ENCODE data around the gene ITGB8. TPM values are rescaled to one million over a fixed set of nuclear protein-coding genes. Genes with fewer than 3 reads are reported as not detected.

The ITGB8 gene
- total RNA-seq, 1 experiment from 2014 or later, result 13.9 TPM

DNA sequence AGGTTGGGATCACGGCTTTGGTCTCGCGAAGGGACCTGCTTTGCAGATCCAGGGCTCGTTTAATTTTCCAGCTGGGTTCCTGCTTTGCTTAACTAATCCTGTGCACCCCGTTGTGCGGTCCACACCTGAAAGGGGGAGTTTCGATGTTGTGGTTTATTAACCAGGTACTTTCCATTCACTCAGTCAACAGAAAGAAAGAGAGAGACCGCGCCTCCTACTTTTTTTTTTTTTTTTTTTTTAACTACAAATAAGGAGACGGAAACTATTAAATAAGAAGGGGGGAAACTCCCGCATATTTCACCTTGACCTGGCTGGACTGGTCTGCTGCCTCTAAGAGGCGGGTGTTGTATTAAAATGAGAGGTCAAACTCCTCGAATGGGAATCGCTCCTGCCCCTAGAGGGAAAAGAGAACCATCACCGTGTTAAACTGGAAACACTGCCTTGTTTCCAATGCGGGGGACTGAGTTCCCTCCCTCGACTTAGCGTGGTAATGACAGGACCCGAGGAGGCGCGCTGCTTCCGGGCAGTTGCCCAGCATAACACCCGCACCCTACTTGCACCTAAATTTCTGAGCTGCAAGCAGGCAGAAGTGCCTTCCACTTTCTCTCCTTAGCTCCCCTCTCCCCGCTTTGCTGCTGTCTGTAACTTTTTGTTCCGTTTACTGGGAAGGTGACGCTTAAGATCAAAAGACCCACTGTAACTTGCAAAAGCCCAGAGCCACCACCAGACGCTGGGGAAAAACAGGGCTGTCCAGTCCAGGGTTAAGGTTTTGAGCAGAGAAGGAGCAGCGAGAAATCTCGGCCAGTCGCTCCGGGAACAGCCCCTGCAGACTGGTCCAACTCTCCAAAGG lies 1.1 kb upstream of the ITGB8 start:
- H3K4me1 ChIP-seq (ENCODE audit: insufficient read depth, low read length), result peaks cover 26% of the 10 kb centered on the region
- H3K4me3 ChIP-seq (ENCODE audit: low read length), result peak overlapping the region; percentile 89
- H2AFZ ChIP-seq (ENCODE audit: low read length), result peak overlapping the region; percentile 88
- no peaks in the 10 kb centered on the region for H3K9me3 ChIP-seq (ENCODE audit: low read length)
- H3K27ac ChIP-seq (ENCODE audit: low read length), result peak overlapping the region; percentile 85
- peak; percentile 55 for ATAC-seq
- H3K27me3 ChIP-seq (ENCODE audit: low read length), result no peaks in the 10 kb centered on the region
- H3K4me2 ChIP-seq (ENCODE audit: low read length), result peak overlapping the region; percentile 99
- CTCF ChIA-PET, result interaction anchor here (0.5 to 1.9 kb wide), 7 partner anchors 23 to 616 kb away, joined by 3 to 15 read pairs (median 5); no protein-coding TSS in a partner anchor
- H3K9me2 ChIP-seq (replicated peaks; ENCODE audit: low read length), result no peaks in the 10 kb centered on the region
- DNase-seq, result peak; percentile 90
- H3F3A ChIP-seq (ENCODE audit: low read length, unreplicated experiment), result no peaks in the 10 kb centered on the region
- no peaks in the 10 kb centered on the region for H4K20me1 ChIP-seq (ENCODE audit: low read length)
- H3K36me3 ChIP-seq (ENCODE audit: low read depth, low read length), result no peaks in the 10 kb centered on the region
- TSS peak; percentile 13 for BruUV-seq (replicated peaks)
- TF ChIP-seq, protein P1, sequence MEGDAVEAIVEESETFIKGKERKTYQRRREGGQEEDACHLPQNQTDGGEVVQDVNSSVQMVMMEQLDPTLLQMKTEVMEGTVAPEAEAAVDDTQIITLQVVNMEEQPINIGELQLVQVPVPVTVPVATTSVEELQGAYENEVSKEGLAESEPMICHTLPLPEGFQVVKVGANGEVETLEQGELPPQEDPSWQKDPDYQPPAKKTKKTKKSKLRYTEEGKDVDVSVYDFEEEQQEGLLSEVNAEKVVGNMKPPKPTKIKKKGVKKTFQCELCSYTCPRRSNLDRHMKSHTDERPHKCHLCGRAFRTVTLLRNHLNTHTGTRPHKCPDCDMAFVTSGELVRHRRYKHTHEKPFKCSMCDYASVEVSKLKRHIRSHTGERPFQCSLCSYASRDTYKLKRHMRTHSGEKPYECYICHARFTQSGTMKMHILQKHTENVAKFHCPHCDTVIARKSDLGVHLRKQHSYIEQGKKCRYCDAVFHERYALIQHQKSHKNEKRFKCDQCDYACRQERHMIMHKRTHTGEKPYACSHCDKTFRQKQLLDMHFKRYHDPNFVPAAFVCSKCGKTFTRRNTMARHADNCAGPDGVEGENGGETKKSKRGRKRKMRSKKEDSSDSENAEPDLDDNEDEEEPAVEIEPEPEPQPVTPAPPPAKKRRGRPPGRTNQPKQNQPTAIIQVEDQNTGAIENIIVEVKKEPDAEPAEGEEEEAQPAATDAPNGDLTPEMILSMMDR (conservative IDR thresholded peaks at IDR 0.05; ENCODE audit: low read depth, low read length), result peak; percentile 42
- TF ChIP-seq EZH2 (IDR thresholded peaks at IDR 0.05; ENCODE audit: low read length, unreplicated experiment), result no peak
- peaks cover 36% of the 10 kb centered on the region for H3K79me2 ChIP-seq (ENCODE audit: low read length)
- peak overlapping the region; percentile 81 for H3K9ac ChIP-seq (ENCODE audit: low read length)
- intact Hi-C loops (cut with micrococcal nuclease), result loop anchor here (1.0 to 5.0 kb wide), 8 partner anchors 23 to 582 kb away; partner anchors contain the start of gene MACC1
- POLR2A ChIA-PET (ENCODE audit: unreplicated experiment), result interaction anchor here (0.5 to 1.0 kb wide), 5 partner anchors 62 to 616 kb away, joined by 3 to 12 read pairs (median 3); no protein-coding TSS in a partner anchor

DNA sequence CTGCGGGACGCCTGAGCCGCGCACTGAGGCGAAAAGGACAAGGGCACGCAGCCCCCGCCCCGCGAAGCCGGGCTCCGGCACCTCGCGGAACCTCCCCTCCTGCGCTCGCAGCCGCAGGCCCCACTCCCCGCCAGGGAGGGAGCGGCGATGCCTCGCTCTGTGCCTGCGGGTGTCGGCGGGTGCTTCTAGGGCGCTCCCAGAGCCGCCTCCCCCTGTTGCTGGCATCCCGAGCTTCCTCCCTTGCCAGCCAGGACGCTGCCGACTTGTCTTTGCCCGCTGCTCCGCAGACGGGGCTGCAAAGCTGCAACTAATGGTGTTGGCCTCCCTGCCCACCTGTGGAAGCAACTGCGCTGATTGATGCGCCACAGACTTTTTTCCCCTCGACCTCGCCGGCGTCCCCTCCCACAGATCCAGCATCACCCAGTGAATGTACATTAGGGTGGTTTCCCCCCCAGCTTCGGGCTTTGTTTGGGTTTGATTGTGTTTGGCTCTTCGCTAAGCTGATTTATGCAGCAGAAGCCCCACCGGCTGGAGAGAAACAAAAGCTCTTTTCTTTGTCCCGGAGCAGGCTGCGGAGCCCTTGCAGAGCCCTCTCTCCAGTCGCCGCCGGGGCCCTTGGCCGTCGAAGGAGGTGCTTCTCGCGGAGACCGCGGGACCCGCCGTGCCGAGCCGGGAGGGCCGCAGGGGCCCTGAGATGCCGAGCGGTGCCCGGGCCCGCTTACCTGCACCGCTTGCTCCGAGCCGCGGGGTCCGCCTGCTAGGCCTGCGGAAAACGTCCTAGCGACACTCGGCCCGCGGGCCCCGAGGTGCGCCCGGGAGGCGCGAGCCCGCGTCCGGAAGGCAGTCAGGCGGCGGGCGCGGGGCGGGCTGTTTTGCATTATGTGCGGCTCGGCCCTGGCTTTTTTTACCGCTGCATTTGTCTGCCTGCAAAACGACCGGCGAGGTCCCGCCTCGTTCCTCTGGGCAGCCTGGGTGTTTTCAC lies 519 bp downstream of the ITGB8 start:
- H3K27me3 ChIP-seq (ENCODE audit: low read length), result no peaks in the 10 kb centered on the region
- no peaks in the 10 kb centered on the region for H3F3A ChIP-seq (ENCODE audit: low read length, unreplicated experiment)
- peak overlapping the region; percentile 85 for H3K27ac ChIP-seq (ENCODE audit: low read length)
- peak overlapping the region; percentile 89 for H3K4me3 ChIP-seq (ENCODE audit: low read length)
- H3K9ac ChIP-seq (ENCODE audit: low read length), result peak overlapping the region; percentile 81
- TF ChIP-seq EZH2phosphoT487 (IDR thresholded peaks at IDR 0.05; ENCODE audit: borderline replicate concordance, low read length) (no peak), EZH2 (IDR thresholded peaks at IDR 0.05; ENCODE audit: low read length, unreplicated experiment) (no peak)
- TF ChIP-seq, protein P1 (conservative IDR thresholded peaks at IDR 0.05; ENCODE audit: low read depth, low read length), result no peak
- peaks cover 38% of the 10 kb centered on the region for H3K79me2 ChIP-seq (ENCODE audit: low read length)
- H4K20me1 ChIP-seq (ENCODE audit: low read length), result no peaks in the 10 kb centered on the region
- H3K9me2 ChIP-seq (replicated peaks; ENCODE audit: low read length), result no peaks in the 10 kb centered on the region
- POLR2A ChIA-PET (ENCODE audit: unreplicated experiment), result interaction anchor here (0.6 to 1.0 kb wide), 5 partner anchors 15 to 267 kb away, joined by 3 to 12 read pairs (median 3); no protein-coding TSS in a partner anchor
- peaks cover 26% of the 10 kb centered on the region for H3K4me1 ChIP-seq (ENCODE audit: insufficient read depth, low read length)
- CTCF ChIA-PET, result interaction anchor here (0.6 to 1.9 kb wide), 5 partner anchors 21 to 618 kb away, joined by 4 to 11 read pairs (median 5); no protein-coding TSS in a partner anchor
- BruUV-seq (replicated peaks), result no TSS peak
- no peaks in the 10 kb centered on the region for H3K9me3 ChIP-seq (ENCODE audit: low read length)
- intact Hi-C loops (cut with micrococcal nuclease), result loop anchor here (1.0 to 5.0 kb wide), 5 partner anchors 21 to 317 kb away; no protein-coding TSS in a partner anchor
- H3K4me2 ChIP-seq (ENCODE audit: low read length), result peak overlapping the region; percentile 99
- no peaks in the 10 kb centered on the region for H3K36me3 ChIP-seq (ENCODE audit: low read depth, low read length)
- ATAC-seq (peak; percentile 37), DNase-seq (peak; percentile 44)
- H2AFZ ChIP-seq (ENCODE audit: low read length), result peak overlapping the region; percentile 88
